IPS-18c (cell line): Measurements from ENCODE around the gene MBNL1.

Experiments
- H3K4me3 ChIP-seq: 2 replicates; pipeline ENCODE4 v1.7.0; 2013; ENCODE audit warnings: low read depth, mild to moderate bottlenecking, low read length, moderate library complexity; ENCODE audit not compliant: insufficient read depth
- H3K9me3 ChIP-seq: one replicate; pipeline ENCODE4 v1.6.1; 2013; ENCODE audit warnings: mild to moderate bottlenecking, low read length, moderate library complexity; ENCODE audit not compliant: control insufficient read depth, insufficient read depth

The MBNL1 gene

DNA sequence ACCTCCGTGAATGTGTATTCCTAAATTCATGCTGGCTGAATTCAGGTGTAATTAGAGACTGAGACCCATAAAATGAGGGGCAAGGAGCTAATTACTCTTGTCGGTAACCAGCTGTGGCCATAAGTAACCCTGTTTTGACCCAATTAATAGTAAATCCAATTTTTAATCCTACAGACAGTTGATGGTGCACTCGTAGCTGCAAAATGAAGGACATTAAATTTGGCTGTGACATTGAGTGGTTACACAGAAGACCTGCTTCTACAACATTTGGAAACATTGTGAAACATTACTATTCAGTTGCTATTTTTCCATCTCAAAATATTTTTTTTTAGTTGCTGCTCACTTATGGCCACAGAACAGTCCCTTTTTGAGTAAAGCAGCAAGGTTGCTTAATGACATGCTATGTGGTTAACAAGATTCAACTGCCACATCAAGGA is 33.0 kb downstream of the MBNL1 start:
- no peak overlapping the region for H3K4me3 ChIP-seq
- no peaks in the 10 kb centered on the region for H3K9me3 ChIP-seq

DNA sequence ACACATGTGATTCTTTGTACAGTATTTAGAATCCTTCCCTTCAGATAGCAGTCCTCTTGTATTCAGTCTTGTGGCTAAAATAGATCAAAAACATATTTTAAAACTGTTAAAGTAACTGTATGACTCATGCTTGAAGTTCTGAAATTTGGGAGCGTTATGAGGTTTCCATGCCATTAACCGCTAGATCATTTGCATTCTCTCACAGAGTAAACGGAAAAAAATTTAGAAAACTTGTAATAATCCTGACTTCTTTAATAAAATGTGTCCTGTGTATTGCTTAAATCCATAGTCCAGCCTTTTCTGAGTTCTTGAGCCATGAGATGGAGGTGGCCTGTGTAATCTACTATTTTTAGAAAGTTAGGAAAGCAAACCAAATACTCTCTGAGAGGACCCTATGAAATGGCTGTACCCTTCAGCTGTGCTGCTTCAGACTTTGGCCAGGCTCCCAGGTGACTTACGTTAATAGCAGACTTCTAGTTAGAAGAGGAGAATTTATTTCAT is 33.8 kb downstream of the MBNL1 start:
- H3K9me3 ChIP-seq, result no peaks in the 10 kb centered on the region
- no peak overlapping the region for H3K4me3 ChIP-seq

DNA sequence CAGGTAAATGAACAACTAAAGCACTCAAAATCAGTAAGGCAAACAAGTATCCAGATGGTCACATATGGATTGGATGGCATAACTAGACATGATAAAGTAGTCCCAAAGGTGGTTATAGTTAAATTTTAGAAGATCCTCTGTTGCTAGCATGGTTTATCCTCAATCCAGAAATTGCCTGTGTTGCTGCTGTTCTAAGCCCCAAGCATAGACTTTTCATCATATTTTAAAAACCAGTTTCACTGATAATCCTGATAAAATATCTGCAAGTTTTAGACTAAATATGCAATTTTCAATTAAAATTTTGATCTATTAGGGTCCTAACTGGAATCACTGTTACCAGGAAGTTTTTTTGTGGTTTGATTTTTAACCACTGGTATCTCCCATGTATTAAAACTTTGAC is 35.4 kb downstream of the MBNL1 start:
- no peak overlapping the region for H3K4me3 ChIP-seq
- no peaks in the 10 kb centered on the region for H3K9me3 ChIP-seq

DNA sequence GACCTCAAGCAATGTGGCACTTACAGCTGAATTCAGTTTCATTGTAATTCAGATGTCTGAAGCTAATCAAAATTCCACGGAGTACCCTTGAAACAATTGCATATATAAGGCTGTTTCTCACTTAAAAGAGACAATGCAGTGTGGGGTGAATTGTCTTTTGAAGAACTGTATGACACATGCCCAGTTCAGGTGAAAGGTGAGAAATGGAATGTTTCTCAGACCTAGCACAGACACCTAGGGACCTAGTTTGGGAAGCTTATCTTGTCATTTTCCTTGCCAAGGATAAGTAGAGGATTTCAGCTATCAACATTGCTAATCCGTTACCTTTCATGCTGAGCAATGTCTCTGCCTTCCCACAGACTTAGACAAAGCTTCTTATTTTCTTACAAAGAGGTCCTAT is 36.3 kb downstream of the MBNL1 start:
- no peaks in the 10 kb centered on the region for H3K9me3 ChIP-seq

DNA sequence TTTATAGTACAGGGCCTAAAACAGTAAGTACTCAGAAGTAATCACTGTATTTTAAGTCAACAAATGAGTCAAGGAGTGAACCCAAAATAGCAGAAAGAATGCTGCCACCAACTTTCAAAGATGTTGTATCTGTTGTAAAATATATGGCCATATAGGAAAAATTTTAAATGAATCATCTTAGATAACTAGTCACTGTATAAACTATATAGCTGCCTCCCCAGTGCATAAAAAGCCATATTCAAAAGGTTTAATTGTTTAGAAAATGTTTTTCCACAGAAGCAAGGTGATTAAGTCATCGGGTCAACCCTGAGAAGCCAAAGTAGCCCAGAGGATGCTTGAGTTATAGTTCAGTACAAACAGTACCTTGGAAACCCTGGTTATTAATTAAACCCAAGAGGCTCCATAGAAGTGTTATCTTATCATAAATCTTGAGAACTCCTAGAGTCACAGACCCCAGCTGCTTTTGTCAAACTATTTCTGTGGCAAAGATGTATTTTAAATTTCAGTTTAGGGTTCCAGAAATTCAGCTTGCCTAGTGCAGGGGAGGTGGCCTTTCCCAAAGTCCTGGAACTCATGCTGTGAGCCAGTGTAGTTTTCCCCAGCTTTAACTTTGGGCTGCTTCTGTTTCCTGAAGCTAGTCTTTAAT is 39.2 kb downstream of the MBNL1 start:
- H3K4me3 ChIP-seq, result no peak overlapping the region
- H3K9me3 ChIP-seq, result no peaks in the 10 kb centered on the region

More for the DNA sequence above, 36.3 kb downstream of the MBNL1 start:
- H3K4me3 ChIP-seq, result no peak overlapping the region

DNA sequence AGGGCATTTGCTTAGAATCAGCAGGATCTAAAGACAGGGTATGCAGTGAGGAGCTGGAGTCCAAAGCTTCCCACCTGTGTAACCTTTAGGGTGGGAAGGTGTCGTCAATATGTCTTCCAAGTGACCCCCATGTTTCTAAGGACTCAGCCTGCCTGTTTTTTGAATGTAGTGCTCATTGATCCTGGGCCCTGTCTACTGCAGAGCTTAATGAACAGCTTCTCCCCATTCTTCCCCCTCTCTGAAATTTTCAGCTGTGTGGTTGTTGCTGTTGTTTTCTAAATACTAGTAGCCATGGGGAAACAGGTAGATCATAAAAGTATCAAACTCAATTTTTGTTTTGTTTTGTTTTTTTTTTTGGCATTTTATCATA is 39.7 kb downstream of the MBNL1 start:
- H3K4me3 ChIP-seq, result no peak overlapping the region
- no peaks in the 10 kb centered on the region for H3K9me3 ChIP-seq

DNA sequence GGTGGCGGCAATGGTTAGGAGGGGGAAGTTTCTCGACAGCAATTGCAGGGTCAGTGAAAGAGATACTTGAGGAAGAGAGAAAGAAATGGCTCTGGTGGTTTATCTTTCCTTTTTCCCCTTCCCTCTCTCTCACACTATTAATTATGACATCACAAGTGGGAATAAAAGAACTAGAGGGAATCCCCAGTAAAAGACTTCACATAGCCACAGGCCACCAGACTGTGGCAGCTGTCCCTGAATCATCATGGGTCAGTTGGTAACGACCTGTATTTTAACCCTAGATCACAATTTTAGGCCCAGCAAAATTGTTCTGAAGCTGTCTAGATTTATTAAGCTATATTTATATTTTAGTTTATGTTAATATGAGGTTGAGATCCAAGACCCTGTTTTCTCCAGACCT is 40.3 kb downstream of the MBNL1 start:
- H3K9me3 ChIP-seq, result no peaks in the 10 kb centered on the region
- no peak overlapping the region for H3K4me3 ChIP-seq

DNA sequence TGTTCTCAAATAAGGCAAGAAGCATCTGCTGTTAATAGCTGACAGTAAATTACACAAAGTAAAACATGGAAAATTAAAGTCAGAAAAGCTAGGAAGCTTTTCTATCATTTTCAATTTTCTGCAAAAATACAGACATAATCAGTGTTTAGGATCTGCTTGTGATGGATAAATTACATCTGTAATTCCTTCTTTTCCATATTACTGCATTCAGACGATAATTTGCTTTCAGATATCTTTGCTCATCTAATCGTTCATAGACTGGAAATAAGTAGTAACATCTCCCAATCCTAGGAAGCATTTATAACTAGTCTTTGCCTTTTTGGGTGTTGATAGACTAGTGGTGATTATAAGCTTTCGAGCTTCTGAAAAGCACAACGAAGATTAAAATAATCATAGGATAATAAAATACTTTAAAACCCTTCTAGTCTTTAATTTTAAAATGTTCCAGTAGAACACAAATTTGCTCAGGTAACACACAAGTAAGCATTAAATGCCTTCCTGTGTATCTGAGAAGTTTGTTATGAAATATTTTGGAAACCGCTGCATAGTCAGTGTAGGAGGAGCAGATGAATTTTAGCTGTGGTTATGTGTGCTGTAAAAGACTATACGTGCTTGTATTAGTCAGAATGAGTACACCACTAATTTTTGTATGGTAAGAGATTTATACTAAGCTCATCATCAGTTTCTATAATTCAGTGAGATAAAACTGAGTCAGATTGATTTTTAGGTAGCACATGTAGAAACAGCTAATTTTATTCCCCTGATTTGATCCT is 41.0 kb downstream of the MBNL1 start:
- Histone ChIP-seq H3K9me3 (no peaks in the 10 kb centered on the region), H3K4me3 (no peak overlapping the region)

DNA sequence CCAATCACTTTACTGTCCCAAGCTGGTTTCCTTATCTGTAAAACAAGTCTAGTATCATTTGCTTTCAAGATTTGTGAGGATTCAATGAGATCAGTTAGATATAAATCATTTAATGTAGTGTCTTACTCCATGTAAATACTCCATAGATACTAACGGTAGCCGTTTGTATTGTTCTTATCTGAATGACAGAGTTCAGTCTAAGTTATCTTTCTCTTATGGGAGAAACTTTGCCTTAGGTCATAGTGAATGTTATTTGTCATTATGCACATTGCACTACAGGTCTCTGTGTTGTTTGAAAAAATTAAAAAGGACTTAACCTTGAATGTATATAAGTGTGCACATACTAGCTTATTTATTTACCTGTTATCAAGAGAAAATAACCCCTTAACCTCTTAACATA is 44.7 kb downstream of the MBNL1 start:
- H3K9me3 ChIP-seq, result no peaks in the 10 kb centered on the region
- H3K4me3 ChIP-seq, result no peak overlapping the region

DNA sequence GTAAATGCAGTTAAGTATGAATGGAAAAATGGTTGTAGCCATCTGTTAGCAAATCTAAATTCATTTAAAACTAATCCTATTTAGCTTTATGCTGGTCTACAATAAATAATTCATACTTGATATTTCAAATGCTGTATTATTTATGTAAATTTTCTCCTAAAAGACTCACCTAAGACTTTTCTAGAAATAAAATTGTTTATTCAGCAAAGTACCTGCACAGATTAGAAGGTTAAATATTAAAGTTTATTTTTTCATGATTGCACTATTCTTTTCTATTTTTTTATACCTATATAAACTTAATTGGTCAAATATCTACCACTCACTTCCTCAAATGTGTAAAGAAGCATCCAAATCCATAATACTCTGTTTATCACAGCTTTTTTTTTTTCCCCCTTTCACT is 45.2 kb downstream of the MBNL1 start:
- Histone ChIP-seq H3K4me3 (no peak overlapping the region), H3K9me3 (no peaks in the 10 kb centered on the region)

DNA sequence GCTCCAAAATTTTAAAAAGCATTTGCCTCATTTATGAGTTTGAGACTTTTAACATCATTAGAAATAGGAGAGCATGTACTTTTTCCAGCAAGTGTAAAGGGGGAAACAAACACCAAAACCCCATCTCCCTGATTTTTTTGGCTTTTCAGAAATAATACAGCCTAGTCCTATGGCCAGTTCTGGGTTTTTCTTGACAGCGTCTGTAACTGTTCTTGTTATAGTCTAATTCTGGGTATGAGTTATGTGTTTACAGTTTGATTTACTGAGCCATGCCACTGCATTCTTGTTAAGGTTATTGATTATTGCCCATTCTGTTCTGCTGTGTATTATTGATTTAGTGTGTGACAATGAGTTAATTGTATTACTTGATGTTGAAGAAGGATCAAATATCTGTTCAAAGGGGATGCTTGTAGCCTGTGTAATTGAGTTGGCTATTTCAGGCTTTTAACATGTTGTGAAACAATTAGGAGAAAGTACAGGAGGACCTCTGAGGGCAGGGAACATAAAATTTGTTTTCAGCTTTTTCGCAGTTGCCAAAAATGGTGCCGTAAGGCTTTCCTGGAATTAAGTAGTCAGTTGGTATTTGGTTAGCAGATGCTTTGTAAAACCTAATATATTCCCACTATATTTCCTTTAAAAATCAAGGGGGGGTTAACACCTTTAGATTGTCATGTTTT is 46.1 kb downstream of the MBNL1 start:
- H3K4me3 ChIP-seq, result no peak overlapping the region
- no peaks in the 10 kb centered on the region for H3K9me3 ChIP-seq

DNA sequence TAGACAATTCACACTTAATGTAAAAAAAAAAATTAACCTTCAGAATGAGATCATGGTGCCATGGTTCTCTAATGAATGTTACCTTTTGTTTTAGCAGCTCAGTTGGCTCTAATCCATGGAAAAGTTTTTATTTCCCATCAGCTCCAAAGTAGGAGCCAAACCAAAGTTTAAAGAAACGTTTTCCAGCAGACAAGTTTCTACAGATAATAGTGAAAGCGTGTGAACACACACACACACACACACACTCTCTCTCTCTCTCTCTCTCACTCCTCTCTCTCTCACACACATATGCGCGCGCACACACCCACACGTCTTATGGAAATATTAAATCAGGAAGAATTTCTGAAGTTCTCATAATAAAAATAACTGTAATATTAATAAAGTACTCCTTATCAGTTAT is 46.9 kb downstream of the MBNL1 start:
- no peaks in the 10 kb centered on the region for H3K9me3 ChIP-seq
- H3K4me3 ChIP-seq, result no peak overlapping the region

DNA sequence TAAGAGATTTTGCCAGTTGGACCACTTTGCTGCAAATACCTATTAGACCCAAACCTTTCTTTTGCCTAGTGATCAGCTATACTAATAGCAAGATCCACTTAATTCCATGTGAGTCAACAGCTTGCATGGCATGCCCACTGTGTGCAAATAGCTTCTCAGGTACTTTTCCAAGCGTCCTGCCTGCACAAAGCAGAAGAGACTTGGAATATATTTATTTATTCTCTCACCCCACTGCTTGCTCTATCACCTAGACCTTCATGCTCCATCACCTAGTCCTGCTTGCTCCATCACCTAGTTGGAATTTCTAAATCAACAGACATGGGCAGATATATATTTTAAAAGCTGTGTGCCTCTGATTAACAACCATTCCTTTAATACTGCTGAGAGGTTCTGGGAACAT is 47.6 kb downstream of the MBNL1 start:
- Histone ChIP-seq H3K4me3 (no peak overlapping the region), H3K9me3 (no peaks in the 10 kb centered on the region)

DNA sequence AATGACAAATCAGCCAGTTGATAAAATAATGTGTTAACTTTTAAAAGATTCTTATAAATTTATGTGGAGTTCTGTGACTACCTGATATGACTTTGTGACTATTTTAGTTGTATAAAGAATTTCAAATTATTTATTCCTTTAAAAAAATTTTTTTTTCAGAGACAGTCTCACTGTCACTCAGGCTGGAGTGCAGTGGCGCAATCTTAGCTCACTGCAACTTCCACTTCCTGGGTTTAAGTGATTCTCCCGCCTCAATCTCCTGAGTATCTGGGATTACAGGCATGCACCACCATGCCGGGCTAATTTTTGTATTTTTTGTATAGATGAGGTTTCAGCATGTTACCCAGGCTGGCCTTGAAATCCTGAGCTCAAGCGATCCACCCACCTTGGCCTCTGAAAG is 48.5 kb downstream of the MBNL1 start:
- H3K9me3 ChIP-seq, result no peaks in the 10 kb centered on the region
- no peak overlapping the region for H3K4me3 ChIP-seq

DNA sequence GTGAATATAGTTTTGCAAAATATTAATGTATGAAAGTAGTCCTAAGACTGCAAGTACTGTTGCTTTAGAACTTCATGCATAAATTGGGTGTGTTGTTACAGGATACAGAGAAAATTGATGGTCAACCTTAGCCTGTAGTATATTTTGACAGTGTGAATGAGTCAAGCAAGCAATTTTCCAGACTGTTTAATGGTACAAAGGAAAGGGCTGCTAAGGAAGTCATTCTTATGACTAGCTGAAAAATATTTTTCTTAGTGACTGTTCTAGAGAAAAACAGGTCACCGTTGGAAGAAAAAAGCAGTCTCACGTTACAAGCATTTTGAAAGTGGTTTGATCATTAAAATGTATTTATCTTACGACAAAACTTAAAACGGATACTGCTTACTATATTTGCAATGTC is 49.2 kb downstream of the MBNL1 start:
- Histone ChIP-seq H3K4me3 (no peak overlapping the region), H3K9me3 (no peaks in the 10 kb centered on the region)

DNA sequence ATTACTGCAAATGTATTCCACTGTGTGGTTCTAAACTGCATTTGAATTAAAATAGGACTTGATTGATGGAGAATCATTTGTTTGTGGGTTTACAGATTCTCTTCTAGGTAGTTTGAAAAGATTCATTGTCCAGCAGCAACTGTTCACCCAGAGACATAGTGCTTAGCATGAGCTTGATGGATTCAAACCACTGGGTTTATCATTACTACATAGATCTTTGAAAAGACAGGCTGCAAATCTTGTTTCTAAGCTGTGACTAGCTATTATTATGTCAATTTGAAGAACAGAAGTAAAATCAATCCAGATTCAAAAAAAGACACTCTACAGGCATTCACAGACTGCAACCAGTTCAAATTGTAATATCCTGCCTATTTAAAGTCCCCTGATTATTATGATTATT is 49.8 kb downstream of the MBNL1 start:
- Histone ChIP-seq H3K9me3 (no peaks in the 10 kb centered on the region), H3K4me3 (no peak overlapping the region)

DNA sequence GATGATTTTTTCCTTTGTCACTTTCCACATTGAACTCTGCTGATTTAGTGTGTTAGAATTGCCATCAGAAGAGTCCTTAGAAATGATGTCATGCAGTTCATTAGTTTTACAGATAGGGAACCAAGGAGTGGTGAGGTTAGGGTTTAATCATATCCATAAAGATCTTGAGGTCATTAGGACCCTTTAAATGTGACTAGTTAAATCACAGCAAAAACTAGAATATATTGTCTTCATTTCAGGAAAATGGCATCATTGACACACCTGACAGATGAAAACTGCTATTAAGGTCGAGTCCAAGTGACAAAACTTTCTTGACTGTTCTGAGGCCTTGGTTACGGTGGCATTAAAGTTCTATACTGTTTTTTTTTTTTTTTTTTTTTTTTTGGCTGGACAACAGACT is 50.5 kb downstream of the MBNL1 start:
- no peaks in the 10 kb centered on the region for H3K9me3 ChIP-seq
- no peak overlapping the region for H3K4me3 ChIP-seq
